DND-41 (cell line): ENCODE measurements around the gene KCNB1.

Source experiments
- EZH2 ChIP-seq: IDR thresholded peaks from 3 replicates; pipeline ENCODE4 v1.6.1; 2012; ENCODE audit warnings: borderline replicate concordance, low read depth, mild to moderate bottlenecking, moderate library complexity, low read length, inconsistent platforms; ENCODE audit not compliant: severe bottlenecking
- TF ChIP-seq, protein P1 (sequence below): IDR thresholded peaks from 2 replicates; pipeline ENCODE4 v1.5.1; 2012; ENCODE audit warnings: borderline replicate concordance, low read length, moderate library complexity, mild to moderate bottlenecking; ENCODE audit not compliant: poor library complexity, severe bottlenecking; ENCODE audit errors: extremely low read depth

DNA sequence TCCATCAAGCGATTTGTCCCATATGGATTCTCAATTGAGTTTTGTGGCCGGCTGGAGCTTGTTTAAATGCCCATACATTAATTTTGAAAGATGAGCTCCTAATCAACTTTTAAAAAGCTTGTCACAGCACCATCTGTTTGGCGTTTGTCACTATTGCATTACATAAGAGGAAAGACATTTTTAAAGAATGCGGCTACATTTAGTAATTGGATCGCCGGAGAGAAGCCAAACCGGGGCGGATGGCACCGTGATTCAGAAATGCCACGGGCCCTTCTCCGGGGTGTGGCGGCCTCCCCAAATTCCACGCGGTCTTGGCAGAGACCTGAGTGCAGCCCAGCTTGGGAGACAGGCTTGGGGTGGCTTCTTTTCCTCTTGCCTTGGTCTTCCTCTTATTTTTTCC is 136.9 kb downstream of the KCNB1 start:
- TF ChIP-seq, protein P1, sequence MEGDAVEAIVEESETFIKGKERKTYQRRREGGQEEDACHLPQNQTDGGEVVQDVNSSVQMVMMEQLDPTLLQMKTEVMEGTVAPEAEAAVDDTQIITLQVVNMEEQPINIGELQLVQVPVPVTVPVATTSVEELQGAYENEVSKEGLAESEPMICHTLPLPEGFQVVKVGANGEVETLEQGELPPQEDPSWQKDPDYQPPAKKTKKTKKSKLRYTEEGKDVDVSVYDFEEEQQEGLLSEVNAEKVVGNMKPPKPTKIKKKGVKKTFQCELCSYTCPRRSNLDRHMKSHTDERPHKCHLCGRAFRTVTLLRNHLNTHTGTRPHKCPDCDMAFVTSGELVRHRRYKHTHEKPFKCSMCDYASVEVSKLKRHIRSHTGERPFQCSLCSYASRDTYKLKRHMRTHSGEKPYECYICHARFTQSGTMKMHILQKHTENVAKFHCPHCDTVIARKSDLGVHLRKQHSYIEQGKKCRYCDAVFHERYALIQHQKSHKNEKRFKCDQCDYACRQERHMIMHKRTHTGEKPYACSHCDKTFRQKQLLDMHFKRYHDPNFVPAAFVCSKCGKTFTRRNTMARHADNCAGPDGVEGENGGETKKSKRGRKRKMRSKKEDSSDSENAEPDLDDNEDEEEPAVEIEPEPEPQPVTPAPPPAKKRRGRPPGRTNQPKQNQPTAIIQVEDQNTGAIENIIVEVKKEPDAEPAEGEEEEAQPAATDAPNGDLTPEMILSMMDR: no peak
- no peak for TF ChIP-seq EZH2
